Measurements from ENCODE around the gene MEGF6.

MEGF6 gene

GRCh38 chr1:3563610-3564009 lies 47.7 kb downstream of the MEGF6 start:
- Histone ChIP-seq H3K79me2 (ENCODE audit: low read length) (no peaks in the 10 kb centered on the region), H3K9me3 (ENCODE audit: insufficient read depth, low read length) (no peaks in the 10 kb centered on the region), H3K9ac (ENCODE audit: low read length) (no peak overlapping the region), H3K27ac (ENCODE audit: low read length) (no peak overlapping the region), H3K4me3 (ENCODE audit: low read length) (no peak overlapping the region), H3K36me3 (replicated peaks; ENCODE audit: low read depth, low read length) (no peaks in the 10 kb centered on the region), H3K27me3 (ENCODE audit: low read depth, low read length) (peaks cover 8% of the 10 kb centered on the region; the same call in 1 of the 2 replicates), H2AFZ (ENCODE audit: low read depth, low read length) (no peak overlapping the region), H3K4me2 (ENCODE audit: low read length) (no peak overlapping the region), H3K4me1 (ENCODE audit: low read length) (no peaks in the 10 kb centered on the region), H4K20me1 (ENCODE audit: insufficient read depth, low read length) (no peaks in the 10 kb centered on the region)
- TF ChIP-seq EZH2phosphoT487 (IDR thresholded peaks at IDR 0.05; ENCODE audit: low read depth) (no peak), CTCF (IDR thresholded peaks at IDR 0.05; ENCODE audit: low read depth, low read length) (no peak)

GRCh38 chr1:3563125-3563524 lies 48.2 kb downstream of the MEGF6 start:
- Histone ChIP-seq H3K36me3 (replicated peaks; ENCODE audit: low read depth, low read length) (no peaks in the 10 kb centered on the region), H3K4me1 (ENCODE audit: low read length) (no peaks in the 10 kb centered on the region), H4K20me1 (ENCODE audit: insufficient read depth, low read length) (no peaks in the 10 kb centered on the region), H3K4me2 (ENCODE audit: low read length) (no peak overlapping the region), H3K9ac (ENCODE audit: low read length) (no peak overlapping the region), H3K27me3 (ENCODE audit: low read depth, low read length) (peaks cover 8% of the 10 kb centered on the region; the same call in 1 of the 2 replicates), H3K4me3 (ENCODE audit: low read length) (no peak overlapping the region), H2AFZ (ENCODE audit: low read depth, low read length) (no peak overlapping the region), H3K79me2 (ENCODE audit: low read length) (no peaks in the 10 kb centered on the region), H3K27ac (ENCODE audit: low read length) (no peak overlapping the region), H3K9me3 (ENCODE audit: insufficient read depth, low read length) (no peaks in the 10 kb centered on the region)
- TF ChIP-seq CTCF (IDR thresholded peaks at IDR 0.05; ENCODE audit: low read depth, low read length) (no peak), EZH2phosphoT487 (IDR thresholded peaks at IDR 0.05; ENCODE audit: low read depth) (no peak)

- Histone ChIP-seq H3K9me3 (ENCODE audit: insufficient read depth, low read length) (no peaks in the 10 kb centered on the region), H3K27ac (ENCODE audit: low read length) (no peak overlapping the region), H3K4me2 (ENCODE audit: low read length) (no peak overlapping the region), H3K4me1 (ENCODE audit: low read length) (no peaks in the 10 kb centered on the region), H3K27me3 (ENCODE audit: low read depth, low read length) (peaks cover 8% of the 10 kb centered on the region; the same call in 1 of the 2 replicates), H3K79me2 (ENCODE audit: low read length) (no peaks in the 10 kb centered on the region), H3K36me3 (replicated peaks; ENCODE audit: low read depth, low read length) (no peaks in the 10 kb centered on the region), H3K4me3 (ENCODE audit: low read length) (no peak overlapping the region), H4K20me1 (ENCODE audit: insufficient read depth, low read length) (no peaks in the 10 kb centered on the region), H3K9ac (ENCODE audit: low read length) (no peak overlapping the region), H2AFZ (ENCODE audit: low read depth, low read length) (no peak overlapping the region)
- TF ChIP-seq CTCF (IDR thresholded peaks at IDR 0.05; ENCODE audit: low read depth, low read length) (no peak), EZH2phosphoT487 (IDR thresholded peaks at IDR 0.05; ENCODE audit: low read depth) (no peak)
These were observed 48.6 kb downstream of the MEGF6 start for GRCh38 chr1:3562712-3563111.

- H3K27me3 ChIP-seq (ENCODE audit: low read depth, low read length), result peaks cover 8% of the 10 kb centered on the region; the same call in 1 of the 2 replicates
- no peaks in the 10 kb centered on the region for H4K20me1 ChIP-seq (ENCODE audit: insufficient read depth, low read length)
- no peak overlapping the region for H3K27ac ChIP-seq (ENCODE audit: low read length)
- H3K4me2 ChIP-seq (ENCODE audit: low read length), result no peak overlapping the region
- TF ChIP-seq CTCF (IDR thresholded peaks at IDR 0.05; ENCODE audit: low read depth, low read length) (no peak), EZH2phosphoT487 (IDR thresholded peaks at IDR 0.05; ENCODE audit: low read depth) (no peak)
- no peak overlapping the region for H3K4me3 ChIP-seq (ENCODE audit: low read length)
- no peaks in the 10 kb centered on the region for H3K4me1 ChIP-seq (ENCODE audit: low read length)
- no peak overlapping the region for H3K9ac ChIP-seq (ENCODE audit: low read length)
- no peak overlapping the region for H2AFZ ChIP-seq (ENCODE audit: low read depth, low read length)
- no peaks in the 10 kb centered on the region for H3K79me2 ChIP-seq (ENCODE audit: low read length)
- H3K36me3 ChIP-seq (replicated peaks; ENCODE audit: low read depth, low read length), result no peaks in the 10 kb centered on the region
- no peaks in the 10 kb centered on the region for H3K9me3 ChIP-seq (ENCODE audit: insufficient read depth, low read length)
These were observed 49.6 kb downstream of the MEGF6 start for GRCh38 chr1:3561702-3562101.

Data from OCI-LY3 (cell line).